Ishikawa (cell line): ENCODE data around the gene JPH2.

Source experiments
- CEBPB ChIP-seq: IDR thresholded peaks from 2 replicates; pipeline ENCODE4 v1.6.1; 2012
- CREB1 ChIP-seq: IDR thresholded peaks from 2 replicates; pipeline ENCODE4 v1.6.1; 2012; ENCODE audit warnings: low read depth
- EGR1 ChIP-seq: IDR thresholded peaks from 2 replicates; pipeline ENCODE4 v1.6.1; 2012
- EP300 ChIP-seq: IDR thresholded peaks from 2 replicates; pipeline ENCODE4 v1.6.1; 2012; ENCODE audit warnings: borderline replicate concordance
- FOXM1 ChIP-seq: IDR thresholded peaks from 2 replicates; pipeline ENCODE4 v1.6.1; 2012; ENCODE audit warnings: low read depth, borderline replicate concordance
- MAX ChIP-seq: IDR thresholded peaks from 2 replicates; pipeline ENCODE4 v1.6.1; 2012
- NFIC ChIP-seq: IDR thresholded peaks from 2 replicates; pipeline ENCODE4 v1.6.1; 2012
- RAD21 ChIP-seq: IDR thresholded peaks from 2 replicates; pipeline ENCODE4 v1.6.1; 2012; ENCODE audit warnings: low read depth
- REST ChIP-seq: IDR thresholded peaks from 2 replicates; pipeline ENCODE4 v1.6.1; 2012; ENCODE audit warnings: low read depth, mild to moderate bottlenecking
- TAF1 ChIP-seq: IDR thresholded peaks from 2 replicates; pipeline ENCODE4 v1.6.1; 2012; ENCODE audit warnings: low read depth, mild to moderate bottlenecking
- TCF12 ChIP-seq: IDR thresholded peaks from 2 replicates; pipeline ENCODE4 v1.6.1; 2012; ENCODE audit warnings: low read depth
- TEAD4 ChIP-seq: IDR thresholded peaks from 2 replicates; pipeline ENCODE4 v1.6.1; 2012
- USF1 ChIP-seq: IDR thresholded peaks from 2 replicates; pipeline ENCODE4 v1.6.1; 2012
- YY1 ChIP-seq: IDR thresholded peaks from 2 replicates; pipeline ENCODE4 v1.6.1; 2012; ENCODE audit warnings: low read depth
- ZBTB7A ChIP-seq: IDR thresholded peaks from 2 replicates; pipeline ENCODE4 v1.6.1; 2012; ENCODE audit warnings: low read depth

Gene JPH2

GRCh38 chr20:44099832-44100231 lies 87.2 kb downstream of the JPH2 start:
- TF ChIP-seq EP300 (no peak), USF1 (no peak), ZBTB7A (no peak), REST (no peak), CREB1 (no peak), CEBPB (no peak), MAX (no peak), TEAD4 (no peak)

- no peak for TF ChIP-seq YY1
- TF ChIP-seq TCF12 = no peak
- TF ChIP-seq MAX = no peak
- TF ChIP-seq CEBPB = no peak
- no peak for TF ChIP-seq ZBTB7A
- no peak for TF ChIP-seq NFIC
- no peak for TF ChIP-seq USF1
- no peak for TF ChIP-seq TAF1
- no peak for TF ChIP-seq EP300
- TF ChIP-seq RAD21 = no peak
- no peak for TF ChIP-seq REST
- TF ChIP-seq FOXM1 = no peak
- TF ChIP-seq CREB1 = no peak
- no peak for TF ChIP-seq TEAD4
- TF ChIP-seq EGR1 = no peak
These were observed 88.3 kb downstream of the JPH2 start for GRCh38 chr20:44098657-44099056.

- TF ChIP-seq ZBTB7A = no peak
- no peak for TF ChIP-seq TEAD4
- TF ChIP-seq TAF1 = no peak
- no peak for TF ChIP-seq CREB1
- TF ChIP-seq FOXM1 = no peak
- no peak for TF ChIP-seq NFIC
- no peak for TF ChIP-seq MAX
- TF ChIP-seq CEBPB = no peak
- TF ChIP-seq YY1 = no peak
- no peak for TF ChIP-seq USF1
- no peak for TF ChIP-seq EP300
- TF ChIP-seq REST = no peak
- TF ChIP-seq EGR1 = no peak
- TF ChIP-seq RAD21 = no peak
- no peak for TF ChIP-seq TCF12
These were observed 88.7 kb downstream of the JPH2 start for GRCh38 chr20:44098256-44098630.

GRCh38 chr20:44097521-44098255 lies 89.3 kb downstream of the JPH2 start:
- TF ChIP-seq TEAD4 (no peak), ZBTB7A (no peak), RAD21 (no peak), TAF1 (no peak), TCF12 (no peak), USF1 (no peak), NFIC (peak; percentile 74), EP300 (no peak), YY1 (no peak), CEBPB (no peak), CREB1 (no peak), MAX (0 out of 2 replicates have a peak, but pooled peaks have one; percentile 33), EGR1 (no peak)
